Activated effector memory CD4-positive, alpha-beta T cell treated with anti-CD3 and anti-CD28 coated beads, Interleukin-2, amount 50 U/mL, for 16 hours (primary cell): ENCODE data around the gene EZH2.

Source experiments
- DNase-seq: peaks from one replicate; pipeline ENCODE4 v3.0.0-alpha.2; 2020

The EZH2 gene

GRCh38 chr7:148852272-148852671 lies 31.8 kb downstream of the EZH2 start:
- no peak for DNase-seq

GRCh38 chr7:148850564-148850963 lies 33.5 kb downstream of the EZH2 start:
- no peak for DNase-seq

DNA sequence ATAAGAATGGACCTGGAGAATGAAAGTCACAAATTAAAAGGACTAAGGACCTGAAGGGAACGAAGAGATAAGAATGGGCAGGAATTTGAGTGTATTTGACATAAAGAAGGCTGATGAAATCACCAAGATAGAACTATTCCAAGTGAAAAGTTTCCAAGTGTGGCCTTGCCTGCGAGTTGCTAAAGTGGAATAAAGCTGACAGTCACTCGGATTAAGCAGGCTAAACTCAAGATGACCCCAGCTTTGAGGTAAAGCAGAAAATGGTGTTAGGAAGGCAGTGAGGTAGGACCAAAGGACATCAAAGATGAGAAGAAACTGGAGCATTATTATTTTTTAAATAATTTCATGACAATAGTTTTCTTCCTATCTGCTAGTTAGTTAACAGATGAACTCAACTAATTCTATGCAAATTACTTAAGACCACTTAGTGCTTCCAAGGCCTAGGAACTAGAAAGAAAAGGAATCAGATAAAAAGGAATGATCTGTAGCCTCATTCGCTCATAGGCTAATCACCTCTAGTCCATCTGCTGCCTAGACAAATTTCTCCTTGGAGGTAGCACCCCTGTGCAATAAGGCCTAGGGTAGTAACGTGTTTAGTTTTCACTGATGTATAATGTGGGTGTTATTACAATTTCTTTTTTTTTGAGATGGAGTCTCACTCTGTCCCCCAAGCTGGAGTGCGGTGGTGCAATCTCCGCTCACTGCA lies 34.5 kb downstream of the EZH2 start:
- no peak for DNase-seq

- DNase-seq: no peak
These were observed 36.0 kb downstream of the EZH2 start for GRCh38 chr7:148847815-148848734.

DNA sequence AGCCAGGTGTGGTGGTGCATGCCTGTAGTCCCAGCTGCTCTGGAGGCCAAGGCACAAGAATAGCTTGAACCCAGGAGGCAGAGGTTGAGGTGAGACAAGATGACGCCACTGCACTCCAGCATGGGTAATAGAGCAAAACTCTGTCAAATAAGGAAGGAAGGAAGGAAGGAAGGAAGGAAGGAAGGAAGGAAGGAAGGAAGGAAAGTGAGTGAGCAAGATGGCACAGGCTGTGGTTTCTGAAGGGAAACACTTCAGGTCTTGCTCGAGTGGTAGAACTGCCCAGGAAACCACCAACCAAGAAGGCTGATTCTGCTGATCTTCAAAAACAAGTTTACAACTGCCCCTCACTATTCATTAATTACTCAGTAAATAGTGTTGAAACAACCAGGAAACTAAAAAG lies 45.2 kb downstream of the EZH2 start:
- DNase-seq: no peak

DNA sequence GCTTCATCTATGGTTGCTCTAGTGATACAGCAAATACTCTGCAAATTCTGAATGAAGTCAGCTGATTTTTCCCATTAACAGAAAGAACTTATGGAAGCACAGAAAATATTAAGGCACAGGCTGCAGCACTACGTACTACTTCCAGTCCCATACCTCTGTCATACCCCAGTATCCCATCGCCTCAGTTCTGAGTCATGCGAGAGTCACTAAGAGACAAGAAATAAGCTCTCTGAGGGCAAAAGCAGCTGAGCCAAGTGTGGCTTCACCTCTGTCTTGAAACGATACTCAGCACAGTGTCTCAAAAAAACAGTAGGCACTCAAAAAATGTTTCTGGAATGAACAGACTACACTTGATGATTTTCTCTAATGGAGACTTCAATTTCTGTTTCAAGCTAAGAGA lies 48.2 kb downstream of the EZH2 start:
- DNase-seq: no peak

DNA sequence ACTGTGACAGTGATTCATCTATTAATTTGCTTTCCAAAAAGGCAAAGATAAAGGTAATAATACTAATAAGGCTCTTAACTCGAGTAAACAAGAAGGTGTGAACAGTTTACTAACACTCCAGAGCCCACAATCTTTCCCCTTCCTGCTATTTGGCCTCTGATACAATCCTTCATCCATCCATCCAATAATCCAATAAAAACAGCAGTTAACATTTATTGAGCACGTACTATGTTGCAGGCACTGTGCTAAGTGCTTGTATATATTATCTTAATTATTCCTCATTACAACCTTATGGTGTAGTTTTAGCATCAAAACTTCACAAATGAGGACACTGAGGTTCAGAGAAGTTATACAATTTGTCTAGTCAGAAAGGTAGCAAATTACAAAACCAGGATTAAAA lies 49.5 kb downstream of the EZH2 start:
- no peak for DNase-seq

DNA sequence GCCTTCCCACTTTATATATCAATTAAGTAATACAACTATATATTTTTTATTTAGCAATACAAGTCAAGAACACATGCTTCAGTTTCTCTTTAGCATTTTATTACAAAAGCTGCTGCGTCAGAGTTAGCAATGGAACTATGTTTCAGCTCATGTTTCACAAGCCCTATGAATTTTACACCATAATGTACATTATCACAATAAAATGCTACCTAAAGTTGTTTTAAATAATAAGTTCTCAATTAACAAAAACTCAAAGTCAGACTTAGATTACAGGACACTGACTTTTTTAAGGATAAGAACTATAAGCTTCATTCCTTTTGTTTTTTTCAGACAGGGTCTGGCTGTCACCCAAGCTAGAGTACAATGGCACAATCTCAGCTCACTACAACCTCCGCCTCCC lies 52.3 kb downstream of the EZH2 start:
- DNase-seq: no peak

GRCh38 chr7:148830897-148831692 lies 53.0 kb downstream of the EZH2 start:
- no peak for DNase-seq

- DNase-seq: no peak
These were observed 55.1 kb downstream of the EZH2 start for GRCh38 chr7:148828965-148829364.

DNA sequence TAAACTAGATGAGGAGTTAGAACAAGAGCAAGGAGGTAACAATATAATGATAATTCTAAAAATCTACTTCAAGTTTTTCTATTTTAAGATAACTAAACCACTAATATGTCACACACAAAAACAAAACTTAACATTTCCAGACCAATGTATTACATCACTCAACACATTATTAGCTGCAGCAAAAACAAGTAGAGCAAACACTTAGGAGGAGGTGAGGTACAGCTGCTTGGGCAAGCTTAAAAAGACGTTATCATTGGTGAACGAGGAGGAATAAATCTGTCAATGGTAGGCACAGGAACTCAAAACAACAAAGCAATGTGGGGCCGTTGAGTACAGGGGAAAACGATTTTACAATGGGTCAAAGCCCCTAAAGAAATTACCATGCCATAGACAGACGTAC lies 58.8 kb downstream of the EZH2 start:
- DNase-seq: no peak

- no peak for DNase-seq
These were observed 59.2 kb downstream of the EZH2 start for GRCh38 chr7:148824864-148825263.

DNA sequence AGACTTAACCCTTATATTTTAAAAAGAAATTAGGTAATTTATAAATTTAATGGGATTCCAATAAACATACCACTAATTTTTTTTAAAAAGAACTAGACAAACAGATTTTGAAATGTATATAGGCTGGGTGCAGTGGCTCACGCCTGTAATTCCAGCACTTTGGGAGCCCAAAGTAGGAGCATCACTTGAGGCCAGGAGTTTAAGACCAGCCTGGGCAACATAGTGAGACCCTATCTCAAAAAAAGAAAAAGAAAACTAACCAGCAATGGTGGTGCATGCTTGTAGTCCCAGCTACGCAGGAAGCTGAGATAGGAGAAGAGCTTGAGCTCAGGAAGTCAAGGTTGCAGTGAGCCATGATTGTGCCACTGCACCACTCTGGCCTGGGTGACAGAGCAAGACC lies 62.7 kb downstream of the EZH2 start:
- DNase-seq: no peak

DNA sequence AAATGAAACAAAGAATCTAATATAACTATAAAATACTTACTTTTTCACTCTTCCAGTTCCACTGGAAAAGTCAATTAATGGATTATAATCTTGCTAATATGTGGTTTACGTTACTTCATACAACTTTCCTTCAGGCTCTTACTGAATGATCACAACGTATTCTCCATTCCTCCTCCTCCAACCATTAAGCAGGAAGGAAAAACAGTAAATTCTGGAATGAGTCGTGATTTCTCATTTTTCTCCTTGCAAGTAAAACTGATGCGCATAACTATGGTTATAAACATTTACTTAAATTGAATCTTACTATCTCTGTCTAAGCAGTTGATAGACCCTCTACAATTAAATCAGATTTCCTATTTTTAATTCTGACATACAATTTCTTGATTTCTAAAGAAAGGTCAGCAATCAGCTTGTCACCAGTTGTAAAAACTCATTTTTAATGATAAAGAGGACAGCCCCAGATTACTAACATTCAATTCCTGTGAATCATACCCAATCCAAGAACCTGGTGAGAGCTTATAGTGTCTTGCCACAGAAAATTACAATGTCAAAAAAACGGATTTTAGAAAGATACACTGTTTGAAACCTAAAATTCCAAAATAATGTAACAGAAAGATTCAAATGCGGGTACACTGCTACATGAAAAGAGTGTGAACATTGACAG lies 64.3 kb downstream of the EZH2 start:
- no peak for DNase-seq

- no peak for DNase-seq
These were observed 68.5 kb downstream of the EZH2 start for GRCh38 chr7:148815612-148816011.

DNA sequence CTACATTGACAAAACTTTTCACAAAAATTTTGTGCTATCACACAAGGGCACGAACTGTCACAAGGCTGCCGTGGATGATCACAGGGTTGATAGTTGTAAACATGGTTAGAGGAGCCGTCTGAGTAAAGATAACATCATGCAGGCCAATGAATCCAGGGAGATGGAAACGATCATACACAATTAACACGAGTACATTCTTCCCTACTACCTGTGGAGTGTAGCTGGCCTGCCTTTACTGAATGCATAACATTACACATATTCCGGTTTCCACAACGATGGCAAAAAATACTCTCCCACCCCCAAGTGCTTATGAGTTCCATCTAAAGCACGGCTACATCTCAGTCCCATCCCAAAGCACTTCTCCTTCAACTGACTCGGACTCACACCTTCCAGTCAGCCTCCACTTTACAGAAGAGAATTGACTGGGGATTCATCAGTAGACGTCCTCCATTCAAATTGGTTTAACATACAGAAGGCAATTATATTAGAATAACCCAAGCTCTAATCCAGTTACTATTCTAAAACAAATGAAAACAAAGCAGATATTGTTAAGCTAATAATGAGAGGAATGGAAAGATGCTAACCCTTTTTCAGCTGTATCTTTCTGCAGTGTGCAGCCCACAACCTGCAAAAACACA lies 69.0 kb downstream of the EZH2 start:
- DNase-seq: no peak

DNA sequence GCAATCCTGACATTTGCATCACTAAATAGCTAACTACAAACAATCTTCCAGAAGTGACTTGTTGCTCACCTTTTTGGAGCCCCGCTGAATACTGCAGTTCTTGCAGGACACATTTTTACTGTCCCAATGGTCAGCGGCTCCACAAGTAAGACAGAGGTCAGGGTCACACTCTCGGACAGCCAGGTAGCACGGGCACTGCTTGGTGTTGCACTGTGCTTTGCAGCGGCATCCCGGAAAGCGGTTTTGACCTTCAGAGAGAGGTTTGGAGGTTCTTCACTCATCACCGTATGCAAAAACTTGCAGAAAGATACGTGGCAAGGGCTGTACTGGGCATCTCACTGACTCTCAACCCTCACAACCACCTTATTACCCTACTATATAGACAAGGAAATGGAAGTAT lies 70.2 kb downstream of the EZH2 start:
- DNase-seq: no peak

GRCh38 chr7:148811892-148812291 lies 72.2 kb downstream of the EZH2 start:
- DNase-seq: no peak

- DNase-seq: no peak
These were observed 74.2 kb downstream of the EZH2 start for GRCh38 chr7:148809856-148810255.

DNA sequence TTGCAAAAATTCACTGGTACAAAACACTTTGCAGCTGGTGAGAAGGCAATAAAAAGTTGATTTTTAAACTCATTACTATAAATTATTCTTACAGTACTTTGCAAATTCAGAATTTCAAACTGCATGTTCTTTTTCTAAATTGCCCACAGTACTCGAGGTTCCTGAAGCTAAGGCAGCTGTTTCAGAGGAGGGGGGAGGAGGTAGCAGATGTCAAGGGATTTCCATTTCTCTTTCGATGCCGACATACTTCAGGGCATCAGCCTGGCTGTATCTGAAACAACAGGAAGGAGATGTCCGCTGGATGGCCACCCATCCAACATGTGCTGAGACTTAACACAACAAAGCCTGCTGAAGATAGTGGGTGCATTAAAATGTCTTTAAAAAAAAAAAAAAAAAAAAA lies 76.7 kb downstream of the EZH2 start:
- no peak for DNase-seq

DNA sequence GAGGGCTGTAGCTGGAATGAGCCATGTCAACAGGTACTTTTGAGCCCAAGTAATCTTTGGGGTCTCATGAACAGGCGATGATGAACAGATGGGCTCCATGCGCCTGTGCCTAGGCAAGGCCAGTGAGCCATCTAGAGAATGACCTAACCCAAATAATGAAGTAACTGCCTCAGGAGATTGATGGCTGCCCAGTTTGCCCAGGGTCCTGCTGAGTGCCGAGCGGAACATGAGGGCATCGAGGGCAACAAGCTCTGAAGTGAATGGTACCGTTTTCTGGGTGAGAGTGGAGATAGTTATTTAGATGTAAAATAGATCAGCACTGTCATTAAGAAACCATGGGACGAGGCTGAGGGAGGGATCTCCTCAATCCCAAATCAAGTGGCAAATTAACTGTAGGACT lies 77.9 kb downstream of the EZH2 start:
- DNase-seq: no peak
